ENCODE results near the gene KIF21A. TPM values are rescaled to one million over a fixed set of nuclear protein-coding genes. Genes with fewer than 3 reads are reported as not detected.

The KIF21A gene
- total and polyA plus RNA-seq, 12 donors: 11.4 to 71.8 (median 49.9) TPM

DNA sequence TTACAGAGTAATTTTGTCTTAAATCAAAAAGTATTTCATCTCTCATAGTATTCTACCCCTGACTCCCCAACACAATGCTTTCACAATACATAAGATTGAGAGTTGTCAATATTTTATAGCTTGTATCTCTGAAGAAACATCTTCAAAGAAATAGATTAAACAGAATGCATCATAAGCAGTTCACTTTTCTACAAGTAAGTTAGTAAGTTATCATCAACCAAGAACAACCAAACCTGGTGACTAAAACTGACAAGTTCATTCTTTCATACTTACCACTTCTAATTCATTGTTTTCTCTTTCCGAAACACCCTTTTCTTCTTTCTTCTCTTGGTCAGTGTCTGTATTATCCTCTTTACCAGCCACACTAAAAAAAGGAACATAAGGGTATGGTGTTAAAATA, 101.2 kb downstream of the KIF21A start:
- peaks cover 0 to 47% (median 0%) of the 10 kb centered on the region in 9 donors for H3K36me3 ChIP-seq
- TF ChIP-seq, protein P1, sequence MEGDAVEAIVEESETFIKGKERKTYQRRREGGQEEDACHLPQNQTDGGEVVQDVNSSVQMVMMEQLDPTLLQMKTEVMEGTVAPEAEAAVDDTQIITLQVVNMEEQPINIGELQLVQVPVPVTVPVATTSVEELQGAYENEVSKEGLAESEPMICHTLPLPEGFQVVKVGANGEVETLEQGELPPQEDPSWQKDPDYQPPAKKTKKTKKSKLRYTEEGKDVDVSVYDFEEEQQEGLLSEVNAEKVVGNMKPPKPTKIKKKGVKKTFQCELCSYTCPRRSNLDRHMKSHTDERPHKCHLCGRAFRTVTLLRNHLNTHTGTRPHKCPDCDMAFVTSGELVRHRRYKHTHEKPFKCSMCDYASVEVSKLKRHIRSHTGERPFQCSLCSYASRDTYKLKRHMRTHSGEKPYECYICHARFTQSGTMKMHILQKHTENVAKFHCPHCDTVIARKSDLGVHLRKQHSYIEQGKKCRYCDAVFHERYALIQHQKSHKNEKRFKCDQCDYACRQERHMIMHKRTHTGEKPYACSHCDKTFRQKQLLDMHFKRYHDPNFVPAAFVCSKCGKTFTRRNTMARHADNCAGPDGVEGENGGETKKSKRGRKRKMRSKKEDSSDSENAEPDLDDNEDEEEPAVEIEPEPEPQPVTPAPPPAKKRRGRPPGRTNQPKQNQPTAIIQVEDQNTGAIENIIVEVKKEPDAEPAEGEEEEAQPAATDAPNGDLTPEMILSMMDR (IDR thresholded peaks at IDR 0.05): no peak
- ATAC-seq: no peak
- H3K4me1 ChIP-seq: peaks cover 0 to 7% (median 0%) of the 10 kb centered on the region in 9 donors
- DNase-seq: no peak
- intact Hi-C loops (cut with DNase I): loop anchor here in 1 of 10 donors (10.0 kb wide), 1 partner anchor 273 kb away; the partner anchor contains the start of gene ABCD2
- H3K4me3 ChIP-seq: no peak overlapping the region
- WGBS, 2 donors: 91 to 96% methylated on average over 1 of the region's 1 CpG
- H3K9me3 ChIP-seq: no peaks in the 10 kb centered on the region
- H3K27me3 ChIP-seq: no peaks in the 10 kb centered on the region
- no peak overlapping the region for H3K27ac ChIP-seq

DNA sequence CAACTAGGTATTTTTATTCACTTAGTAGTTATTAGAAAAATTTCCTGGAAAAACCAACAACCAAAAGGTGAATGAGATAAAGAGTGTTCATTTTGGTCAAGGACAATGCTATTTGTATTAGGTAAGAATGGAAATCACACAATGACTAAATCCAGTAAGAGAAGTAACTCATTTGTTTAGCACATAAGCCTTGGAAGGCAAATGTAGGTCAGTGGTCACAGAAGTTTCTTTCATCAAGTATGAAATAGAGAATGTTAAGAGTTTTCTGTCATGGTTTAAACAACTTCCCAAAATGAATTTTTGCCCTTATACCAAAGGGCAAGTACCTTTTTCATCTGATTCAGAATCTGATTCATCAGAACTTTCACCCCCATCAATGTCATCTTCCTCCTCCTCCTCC, 101.7 kb downstream of the KIF21A start:
- H3K27me3 ChIP-seq: no peaks in the 10 kb centered on the region
- H3K9me3 ChIP-seq: no peaks in the 10 kb centered on the region
- peaks cover 0 to 47% (median 0%) of the 10 kb centered on the region in 9 donors for H3K36me3 ChIP-seq
- no peak overlapping the region for H3K4me3 ChIP-seq
- TF ChIP-seq, protein P1 (IDR thresholded peaks at IDR 0.05): no peak
- H3K27ac ChIP-seq: no peak overlapping the region
- H3K4me1 ChIP-seq: peaks cover 0 to 3% (median 0%) of the 10 kb centered on the region in 9 donors
- no peak for ATAC-seq
- no peak for DNase-seq
- intact Hi-C loops (cut with DNase I): loop anchor here in 1 of 10 donors (10.0 kb wide), 1 partner anchor 274 kb away; the partner anchor contains the start of gene ABCD2

- DNase-seq (no peak), ATAC-seq (no peak)
- no peak overlapping the region for H3K4me3 ChIP-seq
- intact Hi-C loops (cut with DNase I): no loop called here
- H3K27ac ChIP-seq: no peak overlapping the region
- whole genome bisulfite sequencing, 2 donors: 91 to 92% methylated on average over 12 of the region's 12 CpGs
- H3K4me1 ChIP-seq: peaks cover 0 to 9% (median 0%) of the 10 kb centered on the region in 9 donors
- no peaks in the 10 kb centered on the region for H3K27me3 ChIP-seq
- H3K9me3 ChIP-seq: no peaks in the 10 kb centered on the region
- peaks cover 0 to 48% (median 5%) of the 10 kb centered on the region in 9 donors for H3K36me3 ChIP-seq
- TF ChIP-seq, protein P1 (IDR thresholded peaks at IDR 0.05): no peak
Measured at GRCh38 chr12:39332661-39333175, 110.2 kb downstream of the KIF21A start.

GRCh38 chr12:39331539-39332261, 111.2 kb downstream of the KIF21A start:
- Histone ChIP-seq H3K27me3 (no peaks in the 10 kb centered on the region), H3K4me3 (no peak overlapping the region), H3K4me1 (peaks cover 0 to 15% (median 5%) of the 10 kb centered on the region in 9 donors), H3K36me3 (peaks cover 0 to 42% (median 5%) of the 10 kb centered on the region in 9 donors), H3K9me3 (no peaks in the 10 kb centered on the region), H3K27ac (no peak overlapping the region)
- no peak for ATAC-seq
- intact Hi-C loops (cut with DNase I): no loop called here
- WGBS, 2 donors: 91% methylated on average over 2 of the region's 2 CpGs
- TF ChIP-seq, protein P1 (IDR thresholded peaks at IDR 0.05): no peak
- no peak for DNase-seq
